Skin of body (tissue), 2 donors: ENCODE measurements around the gene PLEK. TPM values are rescaled to one million over a fixed set of nuclear protein-coding genes. Genes with fewer than 3 reads are reported as not detected.
"Not testable (repeated sequence)": the region's sequence is repeated elsewhere in the genome, so short reads cannot be mapped to it uniquely, and the experiment has no call there.

ENCODE experiments used
- DNase-seq: peaks from one replicate; lab custom pipeline; 2025; lab: John Stamatoyannopoulos, UW
- total RNA-seq: library from RNA; depleted of rRNA; stranded (reverse); fragments of >200 nt; gene quantifications from one replicate; pipeline ENCODE4 v1.2.3, GENCODE V29; 2014

PLEK gene
- total RNA-seq, 1 donor from 2014 or later = 12.8 TPM

- no peak for DNase-seq
Measured at GRCh38 chr2:68352651-68353391, 12.3 kb upstream of the PLEK start.

DNA sequence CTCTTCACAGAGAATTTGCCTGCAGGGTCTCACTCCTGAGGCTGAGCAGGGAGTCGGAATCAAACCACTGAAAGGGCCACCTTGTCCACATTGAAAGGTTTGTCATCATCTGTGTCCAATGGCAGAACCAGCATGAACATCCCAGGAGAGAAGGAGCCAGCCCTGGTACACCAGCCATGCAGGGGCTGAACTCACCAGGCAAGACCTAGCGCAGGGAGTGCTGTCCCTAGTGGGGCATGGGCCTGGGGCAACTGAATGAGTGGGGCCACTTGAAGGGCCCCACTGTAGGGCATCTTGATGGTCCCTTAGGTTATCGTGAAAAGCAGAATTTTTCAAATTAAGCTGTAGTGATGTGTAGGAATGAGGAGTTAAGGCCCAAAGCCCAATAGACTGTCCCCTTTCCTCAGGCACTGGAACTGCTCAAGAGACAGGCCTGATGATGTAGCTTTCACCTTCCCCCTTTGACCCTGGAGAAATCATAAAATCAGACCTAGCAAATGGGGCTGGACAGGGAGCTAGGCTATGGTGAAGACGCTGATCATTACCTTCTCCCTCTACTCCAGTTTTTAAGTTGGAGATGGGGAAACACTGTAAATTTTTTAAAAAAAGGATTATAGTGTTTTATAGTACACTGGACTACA, 8.4 kb upstream of the PLEK start:
- no peak for DNase-seq

GRCh38 chr2:68357605-68358337, 7.3 kb upstream of the PLEK start:
- no peak for DNase-seq

DNA sequence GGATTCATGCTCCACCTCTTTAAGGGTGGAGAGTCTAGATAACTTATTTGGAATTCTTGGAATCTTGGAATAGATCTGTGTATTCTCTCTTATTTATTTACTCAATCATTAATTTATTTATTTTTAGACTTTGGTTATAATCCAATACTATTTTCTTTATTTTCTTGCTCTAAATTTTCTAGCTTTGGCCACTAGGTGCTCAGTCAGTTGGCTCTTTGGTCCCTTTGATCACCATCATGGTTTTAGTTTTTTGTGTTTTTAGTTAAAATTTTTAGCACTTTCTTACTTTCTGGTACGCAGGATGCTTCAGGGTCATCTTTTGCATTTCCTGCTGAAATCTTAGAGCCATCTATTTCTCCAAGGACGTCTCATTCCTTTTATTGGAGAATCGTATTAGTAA, 5.2 kb upstream of the PLEK start:
- DNase-seq = no peak

DNA sequence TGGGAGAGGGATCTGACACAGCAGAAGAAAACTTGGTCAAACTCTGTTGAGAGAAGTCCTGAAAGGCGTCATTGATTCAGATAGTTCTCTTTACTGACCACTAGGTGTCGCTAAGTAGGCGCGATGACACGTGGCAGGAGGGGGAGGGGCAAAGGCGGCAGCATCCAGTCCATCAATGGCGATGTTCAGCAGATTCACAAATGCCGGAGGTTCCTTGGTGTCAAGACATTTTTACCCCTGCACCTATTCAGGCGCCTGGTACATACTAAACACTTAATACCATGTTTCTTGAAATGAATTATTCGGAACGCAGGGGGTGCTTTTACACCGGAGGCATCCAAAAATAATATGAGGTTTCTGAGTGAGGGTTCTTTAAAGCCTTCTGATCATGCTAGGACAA, 3.0 kb upstream of the PLEK start:
- no peak for DNase-seq

DNA sequence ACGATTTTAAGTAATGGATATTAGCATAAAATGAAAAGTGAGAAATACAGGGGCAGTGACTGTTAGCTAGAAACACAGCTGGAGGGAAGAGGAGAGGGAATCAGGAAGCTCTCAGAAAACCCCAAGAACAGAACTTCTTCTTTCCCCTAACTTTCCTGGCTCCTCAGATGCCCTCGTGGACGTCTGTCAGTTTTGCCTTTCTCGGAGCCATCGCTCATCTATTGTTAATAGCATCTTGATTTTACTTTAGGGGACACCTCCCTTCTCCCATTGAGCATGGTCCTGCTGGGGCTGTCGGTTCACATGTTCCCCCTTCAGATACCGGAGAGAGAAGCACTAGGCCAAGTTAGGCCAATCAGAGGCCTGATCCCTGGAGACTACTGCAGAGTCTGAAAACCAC, 2.3 kb upstream of the PLEK start:
- no peak for DNase-seq

- DNase-seq = no peak
Measured at GRCh38 chr2:68363721-68364120, 1.4 kb upstream of the PLEK start.

GRCh38 chr2:68366083-68366560, 1.0 kb downstream of the PLEK start:
- DNase-seq = no peak

DNA sequence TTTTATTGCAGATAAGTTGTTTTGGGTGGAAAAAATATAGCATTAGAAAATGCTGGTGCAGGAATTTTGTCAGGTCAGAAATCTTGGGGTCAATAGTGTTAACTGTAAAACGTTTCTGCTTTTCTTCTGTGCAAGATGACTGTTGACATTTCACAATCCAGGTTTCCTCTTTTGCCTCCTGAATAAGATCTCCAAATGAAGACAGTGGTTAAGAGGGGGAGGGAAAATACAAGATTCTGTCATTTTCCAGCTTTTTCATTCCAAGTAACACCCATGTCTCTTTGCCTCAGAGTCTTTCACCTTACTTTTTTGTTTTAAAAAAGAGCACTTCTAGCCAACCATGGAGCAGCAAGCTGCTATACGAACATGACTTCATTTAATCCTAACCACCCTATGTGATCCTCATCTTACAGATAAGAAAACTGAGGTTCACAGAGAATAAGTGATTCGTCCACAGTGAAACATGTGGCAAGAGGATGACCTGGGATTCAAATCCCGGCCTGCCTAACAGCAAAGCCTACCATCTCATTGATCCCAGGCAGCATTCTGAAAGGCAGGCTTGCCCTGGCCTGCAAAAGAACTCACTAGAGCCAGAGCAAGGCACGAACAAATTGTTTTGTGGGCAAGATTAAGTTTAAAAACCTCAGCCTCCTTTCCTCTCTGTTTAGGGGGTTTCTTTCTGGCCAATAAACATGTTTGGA, 3.0 kb downstream of the PLEK start:
- no peak for DNase-seq

DNA sequence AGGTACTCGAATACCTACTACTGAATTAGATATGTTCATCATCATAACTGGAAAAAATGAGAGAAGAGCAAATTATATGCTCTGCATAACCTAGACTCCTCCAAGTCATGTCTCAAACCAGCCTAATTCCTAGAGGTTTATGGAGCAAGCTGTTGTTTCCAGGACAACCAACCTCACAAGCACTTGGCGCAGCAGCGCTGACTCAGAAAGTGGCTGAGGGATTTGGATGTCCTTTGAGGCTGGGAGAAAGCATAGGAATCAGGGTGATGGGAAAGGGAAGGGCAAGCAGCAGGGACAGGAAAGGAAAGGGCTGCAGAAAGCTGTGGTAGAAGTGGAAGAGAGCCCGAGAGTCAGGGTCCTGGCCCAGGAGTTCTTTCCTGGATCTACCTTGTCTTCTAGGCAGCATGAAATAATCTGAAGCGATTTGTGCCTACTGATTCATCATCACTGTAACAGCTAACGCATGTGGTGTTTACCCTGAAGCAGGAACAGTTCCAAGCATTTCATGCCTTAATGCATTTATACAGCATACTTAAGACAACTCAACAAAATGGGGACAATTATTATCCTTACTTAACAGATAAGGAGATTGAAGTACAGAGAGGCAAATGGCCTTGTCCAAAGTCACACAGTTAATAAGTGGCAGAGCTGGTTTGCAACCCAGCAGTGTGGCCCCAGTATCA, 3.7 kb downstream of the PLEK start:
- DNase-seq = no peak

GRCh38 chr2:68369337-68369734, 4.3 kb downstream of the PLEK start:
- no peak for DNase-seq

DNA sequence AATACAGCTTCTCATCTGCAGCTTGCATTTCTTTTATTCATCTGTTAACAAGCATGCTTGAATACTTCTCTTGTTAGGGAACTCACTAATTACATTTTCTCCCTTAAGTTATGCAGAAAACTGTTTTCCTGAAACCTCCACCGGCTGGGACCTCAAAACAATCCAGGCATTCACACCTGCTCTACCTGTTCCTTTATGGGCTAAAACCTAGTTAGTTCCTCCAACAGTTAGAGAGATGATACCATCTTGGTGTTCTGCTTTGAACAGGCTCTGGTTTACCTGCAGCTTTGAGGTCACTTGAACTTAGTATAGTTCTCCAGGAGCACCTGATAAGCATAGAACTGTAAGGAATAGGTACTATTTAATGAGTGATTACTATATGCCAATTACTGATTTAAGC, 6.1 kb downstream of the PLEK start:
- no peak for DNase-seq

DNA sequence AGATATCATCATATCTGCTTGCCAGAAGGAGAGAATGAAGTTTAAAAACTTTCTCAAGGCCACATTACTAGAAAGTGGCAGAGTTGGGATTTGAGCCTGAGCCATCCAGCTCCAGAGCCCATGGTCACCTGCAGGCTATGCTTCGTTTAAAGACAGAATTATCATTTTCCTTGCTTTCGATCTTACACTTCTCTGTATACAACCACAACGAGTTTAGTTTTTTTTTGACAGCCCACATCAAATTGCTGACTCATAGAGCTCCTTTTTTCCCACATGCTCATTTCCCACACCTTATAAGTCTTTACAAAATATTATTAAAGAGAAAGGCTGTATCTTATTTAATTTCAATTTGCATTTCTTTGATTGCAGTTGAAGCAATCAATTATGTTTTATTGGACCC, 6.5 kb downstream of the PLEK start:
- DNase-seq = no peak

- DNase-seq = no peak
Measured at GRCh38 chr2:68372485-68372884, 7.4 kb downstream of the PLEK start.

DNA sequence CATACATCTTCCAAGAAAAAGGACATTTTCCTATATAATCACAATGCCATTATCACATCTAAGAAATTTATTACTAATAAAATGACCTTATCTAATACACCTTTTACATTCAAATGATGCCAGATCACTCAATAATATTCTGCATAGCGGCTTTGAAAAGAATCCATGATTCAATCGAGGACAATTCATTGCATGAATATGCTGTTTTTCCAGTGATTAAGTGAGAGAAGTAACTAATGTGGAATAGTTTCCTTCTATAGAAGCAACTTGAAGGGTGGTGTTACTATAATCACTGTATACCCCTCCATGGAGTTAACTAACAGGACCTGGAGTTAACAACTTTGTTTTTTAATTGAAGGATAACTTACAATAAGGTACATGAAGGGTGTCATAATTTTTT, 9.1 kb downstream of the PLEK start:
- DNase-seq = no peak

DNA sequence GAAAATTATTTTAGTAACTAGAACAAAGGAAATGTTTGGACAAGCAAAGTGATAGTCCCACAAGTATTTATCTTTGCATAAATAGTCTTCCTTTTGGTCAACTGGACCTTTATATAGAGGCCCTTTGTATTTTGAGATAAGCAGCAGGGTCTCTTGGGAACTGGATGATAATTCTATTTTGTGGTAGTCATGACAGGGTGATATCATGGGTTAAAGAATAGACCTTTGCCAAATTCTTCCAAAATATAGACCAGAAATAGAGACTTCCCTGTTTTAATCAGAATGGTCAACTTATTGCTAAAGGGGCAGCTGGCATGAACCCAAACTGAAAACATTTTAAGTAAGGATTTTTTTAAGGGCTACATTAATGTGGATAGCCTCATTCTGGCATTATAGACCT, 10.5 kb downstream of the PLEK start:
- DNase-seq = no peak

GRCh38 chr2:68377137-68377780, 12.2 kb downstream of the PLEK start:
- no peak for DNase-seq

DNA sequence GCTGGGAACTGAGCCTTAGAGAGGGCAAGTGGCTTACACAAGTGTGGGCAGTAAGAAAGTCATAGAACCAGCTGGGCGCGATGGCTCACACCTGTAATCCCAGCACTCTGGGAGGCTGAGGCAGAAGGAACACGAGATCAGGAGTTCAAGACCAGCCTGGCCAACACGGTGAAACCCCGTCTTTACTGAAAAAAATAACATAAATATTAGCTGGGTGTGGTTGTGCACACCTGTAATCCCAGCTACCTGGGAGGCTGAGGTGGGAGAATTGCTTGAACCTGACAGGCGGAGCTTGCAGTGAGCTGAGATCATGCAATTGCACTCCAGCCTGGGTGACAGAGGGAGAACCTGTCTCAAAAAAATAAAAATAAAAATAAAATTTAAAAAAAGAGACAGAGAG, 13.7 kb downstream of the PLEK start:
- not testable (repeated sequence) for DNase-seq

GRCh38 chr2:68379184-68379708, 14.2 kb downstream of the PLEK start:
- DNase-seq = no peak

- no peak for DNase-seq
Measured at GRCh38 chr2:68383778-68384177, 18.7 kb downstream of the PLEK start.
